A673 (cell line): ENCODE data around the gene METTL25. TPM values are rescaled to one million over a fixed set of nuclear protein-coding genes. Genes with fewer than 3 reads are reported as not detected.
A peak's percentile ranks its signal among the peaks of the same experiment; 100 is the strongest.

ENCODE experiments used
- BruUV-seq: library from RNA; stranded (reverse); fragments of 400-500 nt; replicated peaks from 2 replicates; lab custom pipeline; 2021; lab: Mats Ljungman, UMichigan
- CTCF ChIA-PET: fragments of 300-600 bp; sonication (Branson Sonifier 250); formaldehyde crosslinking; loops from one replicate; lab custom pipeline; 2022; ENCODE audit warnings: antibody characterized with exemption; lab: Charles Lee
- POLR2A ChIA-PET: fragments of 300-600 bp; sonication (Branson Sonifier 250); formaldehyde crosslinking; loops from one replicate; lab custom pipeline; 2022; ENCODE audit warnings: antibody characterized with exemption; ENCODE audit not compliant: low non-redundant PET; lab: Charles Lee
- DNase-seq: peaks from one replicate; pipeline ENCODE4 v3.0.0-alpha.2; 2015; ENCODE audit warnings: low spot score
- H3K27ac ChIP-seq: fragments of 200-600 bp; sonication (generic); 2 replicates; pipeline ENCODE4 v1.5.1; 2016; ENCODE audit warnings: mixed run types, low read depth, mild to moderate bottlenecking, mixed read lengths, antibody characterized with exemption, low read length; ENCODE audit not compliant: poor library complexity, severe bottlenecking
- H3K27me3 ChIP-seq: fragments of 200-600 bp; sonication (generic); replicated peaks from 2 replicates; pipeline ENCODE4 v1.6.1; 2017; ENCODE audit warnings: mixed run types, low read depth, mild to moderate bottlenecking, mixed read lengths, antibody characterized with exemption, low read length; ENCODE audit not compliant: insufficient read depth, poor library complexity
- H3K36me3 ChIP-seq: fragments of 200-600 bp; sonication (generic); 2 replicates; pipeline ENCODE4 v1.6.1; 2016; ENCODE audit warnings: mixed run types, mild to moderate bottlenecking, mixed read lengths, antibody characterized with exemption, low read length; ENCODE audit not compliant: insufficient read depth, poor library complexity, severe bottlenecking
- H3K4me1 ChIP-seq: fragments of 200-600 bp; sonication (generic); 2 replicates; pipeline ENCODE4 v1.6.1; 2017; ENCODE audit warnings: mixed run types, mild to moderate bottlenecking, mixed read lengths, antibody characterized with exemption, low read length; ENCODE audit not compliant: insufficient read depth, poor library complexity, severe bottlenecking
- H3K4me3 ChIP-seq: fragments of 200-600 bp; sonication (generic); 2 replicates; pipeline ENCODE4 v1.5.1; 2016; ENCODE audit warnings: low read depth, mixed run types, mild to moderate bottlenecking, mixed read lengths, low read length; ENCODE audit not compliant: poor library complexity, severe bottlenecking
- H3K9me3 ChIP-seq: fragments of 200-600 bp; sonication (generic); 2 replicates; pipeline ENCODE4 v1.6.1; 2016; ENCODE audit warnings: mixed run types, low read depth, mild to moderate bottlenecking, mixed read lengths, antibody characterized with exemption, low read length; ENCODE audit not compliant: poor library complexity, severe bottlenecking
- CTCF ChIP-seq: fragments of 300-800, 200-600 bp; sonication (generic); conservative IDR thresholded peaks from 2 replicates; pipeline ENCODE4 v1.5.1; 2017; ENCODE audit warnings: low read depth, mild to moderate bottlenecking, antibody characterized with exemption, low read length, moderate library complexity, mixed read lengths
- EZH2 ChIP-seq: fragments of 200-600 bp; sonication (generic); IDR thresholded peaks from 2 replicates; pipeline ENCODE4 v1.6.1; 2017; ENCODE audit warnings: borderline replicate concordance, low read depth, mild to moderate bottlenecking, mixed read lengths, antibody characterized with exemption, low read length; ENCODE audit not compliant: poor library complexity, severe bottlenecking
- intact Hi-C: fragments of 100-400 bp; cut with micrococcal nuclease; formaldehyde crosslinking; loops from one replicate; pipeline ENCODE4 v1.10.0; 2022; ENCODE audit not compliant: unreplicated experiment
- total RNA-seq: library from RNA; stranded (reverse); gene quantifications from 2 replicates; pipeline ENCODE4 v1.2.3, GENCODE V29; 2021

The METTL25 gene
- total RNA-seq, 1 experiment from 2014 or later, result 5.1 TPM

- no TSS peak for BruUV-seq
- DNase-seq, result no peak
These were observed 6.9 kb upstream of the METTL25 start for GRCh38 chr12:82351390-82351789.

GRCh38 chr12:82357340-82357739, 989 bp upstream of the METTL25 start:
- H3K9me3 ChIP-seq, result no peaks in the 10 kb centered on the region
- no peak for DNase-seq
- peaks cover 33% of the 10 kb centered on the region for H3K36me3 ChIP-seq
- ChIA-PET POLR2A (no interaction called here), CTCF (no interaction called here)
- intact Hi-C loops, result no loop called here
- H3K4me1 ChIP-seq, result peaks cover 23% of the 10 kb centered on the region
- TF ChIP-seq EZH2, result no peak
- no peak for TF ChIP-seq CTCF
- no peaks in the 10 kb centered on the region for H3K27me3 ChIP-seq
- BruUV-seq, result no TSS peak
- peak overlapping the region; percentile 97 for H3K27ac ChIP-seq
- H3K4me3 ChIP-seq, result peak overlapping the region; percentile 67

More at GRCh38 chr12:82351390-82351789, 6.9 kb upstream of the METTL25 start:
- intact Hi-C loops, result no loop called here
- ChIA-PET POLR2A (interaction anchor here (0.6 kb wide), 1 partner anchor 539 kb away, joined by 3 read pairs; no protein-coding TSS in a partner anchor), CTCF (no interaction called here)
- H3K4me3 ChIP-seq, result no peak overlapping the region
- H3K9me3 ChIP-seq, result no peaks in the 10 kb centered on the region
- H3K4me1 ChIP-seq, result peaks cover 15% of the 10 kb centered on the region
- peaks cover 39% of the 10 kb centered on the region for H3K36me3 ChIP-seq
- H3K27ac ChIP-seq, result no peak overlapping the region
- H3K27me3 ChIP-seq, result no peaks in the 10 kb centered on the region
- TF ChIP-seq EZH2, result no peak
- TF ChIP-seq CTCF, result no peak

GRCh38 chr12:82357845-82358199, 507 bp upstream of the METTL25 start:
- TF ChIP-seq EZH2, result no peak
- TF ChIP-seq CTCF, result no peak
- intact Hi-C loops, result loop anchor here (1.0 kb wide), 1 partner anchor 714 kb away; no protein-coding TSS in a partner anchor
- Histone ChIP-seq H3K4me3 (peak overlapping the region; percentile 67), H3K4me1 (peaks cover 23% of the 10 kb centered on the region), H3K9me3 (no peaks in the 10 kb centered on the region), H3K27me3 (no peaks in the 10 kb centered on the region), H3K36me3 (peaks cover 28% of the 10 kb centered on the region), H3K27ac (peak overlapping the region; percentile 97)
- ChIA-PET POLR2A (no interaction called here), CTCF (no interaction called here)
- DNase-seq, result no peak
- TSS peak; percentile 52 for BruUV-seq
